Body of pancreas (tissue), 4 donors: ENCODE results near the gene KRT25.

Source experiments
- POLR2A ChIP-seq, 3 donors: fragments of 450-650 bp; IDR thresholded peaks; one replicate each; pipeline ENCODE4 v1.6.1; 2016; ENCODE audit warnings: antibody characterized with exemption in 3 of 3, mild to moderate bottlenecking in 2 of 3
- TF ChIP-seq, protein P1 (sequence below), 7 experiments: fragments of 450-650 bp in 4 of 7; fragments of 200-600 bp in 3 of 7; sonication (generic) in 3 of 7; IDR thresholded peaks; one replicate each; pipeline ENCODE4 v1.5.1; 2016 to 2019; ENCODE audit warnings: antibody characterized with exemption in 7 of 7

DNA sequence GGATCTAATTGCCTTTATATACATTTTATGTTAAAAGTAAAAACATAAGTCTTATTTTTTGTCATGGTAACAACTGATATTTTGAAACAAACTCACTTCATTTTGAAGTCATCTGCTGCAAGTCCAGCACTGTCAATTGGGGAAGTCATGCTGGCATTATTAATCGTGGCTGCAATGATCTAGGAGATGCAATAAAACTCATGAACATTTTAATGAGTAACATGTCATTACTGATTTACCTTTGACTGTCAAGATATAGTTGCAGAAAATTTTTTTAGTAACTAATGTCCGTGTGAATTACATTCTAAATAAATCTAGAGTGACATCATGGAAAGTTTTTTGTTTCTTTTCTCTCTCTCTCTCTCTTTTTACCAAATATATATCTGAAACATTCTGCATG lies 34.2 kb downstream of the KRT25 start:
- TF ChIP-seq, protein P1, sequence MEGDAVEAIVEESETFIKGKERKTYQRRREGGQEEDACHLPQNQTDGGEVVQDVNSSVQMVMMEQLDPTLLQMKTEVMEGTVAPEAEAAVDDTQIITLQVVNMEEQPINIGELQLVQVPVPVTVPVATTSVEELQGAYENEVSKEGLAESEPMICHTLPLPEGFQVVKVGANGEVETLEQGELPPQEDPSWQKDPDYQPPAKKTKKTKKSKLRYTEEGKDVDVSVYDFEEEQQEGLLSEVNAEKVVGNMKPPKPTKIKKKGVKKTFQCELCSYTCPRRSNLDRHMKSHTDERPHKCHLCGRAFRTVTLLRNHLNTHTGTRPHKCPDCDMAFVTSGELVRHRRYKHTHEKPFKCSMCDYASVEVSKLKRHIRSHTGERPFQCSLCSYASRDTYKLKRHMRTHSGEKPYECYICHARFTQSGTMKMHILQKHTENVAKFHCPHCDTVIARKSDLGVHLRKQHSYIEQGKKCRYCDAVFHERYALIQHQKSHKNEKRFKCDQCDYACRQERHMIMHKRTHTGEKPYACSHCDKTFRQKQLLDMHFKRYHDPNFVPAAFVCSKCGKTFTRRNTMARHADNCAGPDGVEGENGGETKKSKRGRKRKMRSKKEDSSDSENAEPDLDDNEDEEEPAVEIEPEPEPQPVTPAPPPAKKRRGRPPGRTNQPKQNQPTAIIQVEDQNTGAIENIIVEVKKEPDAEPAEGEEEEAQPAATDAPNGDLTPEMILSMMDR (IDR thresholded peaks at IDR 0.05) = no peak
- no peak for TF ChIP-seq POLR2A (IDR thresholded peaks at IDR 0.05)
